PFSK-1 (cell line): ENCODE measurements around the gene APP.

ENCODE experiments used
- TAF1 ChIP-seq: IDR thresholded peaks from 2 replicates; pipeline ENCODE4 v1.6.1; 2012; ENCODE audit warnings: low read length, control low read depth, borderline replicate concordance; ENCODE audit not compliant: insufficient read depth
- TF ChIP-seq, protein P1 (sequence below), 2 experiments: IDR thresholded peaks; 2 replicates each; pipeline versions ENCODE4 v1.6.1 to v1.8.0; 2011 to 2012; ENCODE audit warnings: low read depth in 2 of 2, low read length in 2 of 2, control low read depth in 1 of 2, inconsistent platforms in 1 of 2, mild to moderate bottlenecking in 1 of 2, moderate library complexity in 1 of 2; ENCODE audit not compliant: insufficient read depth in 1 of 2

DNA sequence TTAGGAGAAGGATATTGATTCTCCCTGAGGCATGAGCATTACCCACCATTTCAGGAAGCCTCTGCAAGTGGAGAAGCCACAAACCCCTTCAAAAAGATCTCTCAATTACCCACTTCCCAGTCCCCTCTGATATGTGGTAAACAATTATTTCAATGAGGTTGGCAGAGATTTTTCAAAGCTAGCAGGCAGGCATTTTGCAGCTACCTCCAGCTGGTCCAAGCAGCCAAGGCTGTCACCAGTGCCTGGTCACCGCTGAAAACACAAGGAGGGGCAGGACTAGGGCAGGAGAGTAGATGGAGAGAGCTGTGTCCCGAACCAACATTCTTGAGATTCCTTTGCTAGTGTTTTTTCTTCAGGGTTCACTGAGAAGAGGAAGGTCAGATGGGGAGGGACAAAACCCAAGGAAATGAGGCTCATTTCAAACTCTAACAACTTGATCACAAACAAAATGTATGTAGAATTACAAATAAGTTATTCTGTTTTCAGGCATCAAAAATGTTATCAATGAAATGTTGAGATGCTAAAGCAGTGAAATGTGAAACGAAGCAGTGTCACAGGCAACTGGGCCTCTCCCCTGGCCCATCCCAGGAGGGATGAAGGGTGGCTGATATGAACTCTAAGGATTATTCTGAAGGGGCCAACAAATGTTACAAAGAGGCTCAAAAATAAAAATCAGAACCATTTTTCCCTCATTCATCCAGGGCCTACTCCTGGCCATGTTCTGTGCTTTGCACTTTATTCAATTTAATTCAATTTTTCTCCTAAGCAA lies 22.3 kb downstream of the APP start:
- no peak for TF ChIP-seq TAF1
- TF ChIP-seq, protein P1, sequence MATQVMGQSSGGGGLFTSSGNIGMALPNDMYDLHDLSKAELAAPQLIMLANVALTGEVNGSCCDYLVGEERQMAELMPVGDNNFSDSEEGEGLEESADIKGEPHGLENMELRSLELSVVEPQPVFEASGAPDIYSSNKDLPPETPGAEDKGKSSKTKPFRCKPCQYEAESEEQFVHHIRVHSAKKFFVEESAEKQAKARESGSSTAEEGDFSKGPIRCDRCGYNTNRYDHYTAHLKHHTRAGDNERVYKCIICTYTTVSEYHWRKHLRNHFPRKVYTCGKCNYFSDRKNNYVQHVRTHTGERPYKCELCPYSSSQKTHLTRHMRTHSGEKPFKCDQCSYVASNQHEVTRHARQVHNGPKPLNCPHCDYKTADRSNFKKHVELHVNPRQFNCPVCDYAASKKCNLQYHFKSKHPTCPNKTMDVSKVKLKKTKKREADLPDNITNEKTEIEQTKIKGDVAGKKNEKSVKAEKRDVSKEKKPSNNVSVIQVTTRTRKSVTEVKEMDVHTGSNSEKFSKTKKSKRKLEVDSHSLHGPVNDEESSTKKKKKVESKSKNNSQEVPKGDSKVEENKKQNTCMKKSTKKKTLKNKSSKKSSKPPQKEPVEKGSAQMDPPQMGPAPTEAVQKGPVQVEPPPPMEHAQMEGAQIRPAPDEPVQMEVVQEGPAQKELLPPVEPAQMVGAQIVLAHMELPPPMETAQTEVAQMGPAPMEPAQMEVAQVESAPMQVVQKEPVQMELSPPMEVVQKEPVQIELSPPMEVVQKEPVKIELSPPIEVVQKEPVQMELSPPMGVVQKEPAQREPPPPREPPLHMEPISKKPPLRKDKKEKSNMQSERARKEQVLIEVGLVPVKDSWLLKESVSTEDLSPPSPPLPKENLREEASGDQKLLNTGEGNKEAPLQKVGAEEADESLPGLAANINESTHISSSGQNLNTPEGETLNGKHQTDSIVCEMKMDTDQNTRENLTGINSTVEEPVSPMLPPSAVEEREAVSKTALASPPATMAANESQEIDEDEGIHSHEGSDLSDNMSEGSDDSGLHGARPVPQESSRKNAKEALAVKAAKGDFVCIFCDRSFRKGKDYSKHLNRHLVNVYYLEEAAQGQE (IDR thresholded peaks at IDR 0.05; ENCODE audit: insufficient read depth in 1 of 2, low read depth in 2 of 2, low read length in 2 of 2): no peak
